PC-3 (cell line): ENCODE data around the gene UBA7.

Source experiments
- EZH2 ChIP-seq: fragments of 300-600 bp; sonication (generic); IDR thresholded peaks from one replicate; pipeline ENCODE4 v1.6.1; 2017; ENCODE audit warnings: antibody characterized with exemption, mild to moderate bottlenecking, low read length; ENCODE audit not compliant: unreplicated experiment
- EZH2phosphoT487 ChIP-seq: fragments of 300-600 bp; sonication (generic); IDR thresholded peaks from 2 replicates; pipeline ENCODE4 v1.6.1; 2018; ENCODE audit warnings: mild to moderate bottlenecking, antibody characterized with exemption, low read length, borderline replicate concordance
- TF ChIP-seq, protein P1 (sequence below): fragments of 300-600 bp; sonication (generic); conservative IDR thresholded peaks from 2 replicates; pipeline ENCODE4 v1.5.1; 2017; ENCODE audit warnings: antibody characterized with exemption, low read depth, mild to moderate bottlenecking, low read length

GRCh38 chr3:49826016-49826415 is 12.3 kb upstream of the UBA7 start:
- TF ChIP-seq, protein P1, sequence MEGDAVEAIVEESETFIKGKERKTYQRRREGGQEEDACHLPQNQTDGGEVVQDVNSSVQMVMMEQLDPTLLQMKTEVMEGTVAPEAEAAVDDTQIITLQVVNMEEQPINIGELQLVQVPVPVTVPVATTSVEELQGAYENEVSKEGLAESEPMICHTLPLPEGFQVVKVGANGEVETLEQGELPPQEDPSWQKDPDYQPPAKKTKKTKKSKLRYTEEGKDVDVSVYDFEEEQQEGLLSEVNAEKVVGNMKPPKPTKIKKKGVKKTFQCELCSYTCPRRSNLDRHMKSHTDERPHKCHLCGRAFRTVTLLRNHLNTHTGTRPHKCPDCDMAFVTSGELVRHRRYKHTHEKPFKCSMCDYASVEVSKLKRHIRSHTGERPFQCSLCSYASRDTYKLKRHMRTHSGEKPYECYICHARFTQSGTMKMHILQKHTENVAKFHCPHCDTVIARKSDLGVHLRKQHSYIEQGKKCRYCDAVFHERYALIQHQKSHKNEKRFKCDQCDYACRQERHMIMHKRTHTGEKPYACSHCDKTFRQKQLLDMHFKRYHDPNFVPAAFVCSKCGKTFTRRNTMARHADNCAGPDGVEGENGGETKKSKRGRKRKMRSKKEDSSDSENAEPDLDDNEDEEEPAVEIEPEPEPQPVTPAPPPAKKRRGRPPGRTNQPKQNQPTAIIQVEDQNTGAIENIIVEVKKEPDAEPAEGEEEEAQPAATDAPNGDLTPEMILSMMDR: no peak
- TF ChIP-seq EZH2 (no peak), EZH2phosphoT487 (no peak)
